Measurements from ENCODE around the gene ARF4. TPM values are rescaled to one million over a fixed set of nuclear protein-coding genes. Genes with fewer than 3 reads are reported as not detected.

The ARF4 gene
- total RNA-seq, 4 donors from 2014 or later = 83.4 to 111 (median 99.6) TPM

DNA sequence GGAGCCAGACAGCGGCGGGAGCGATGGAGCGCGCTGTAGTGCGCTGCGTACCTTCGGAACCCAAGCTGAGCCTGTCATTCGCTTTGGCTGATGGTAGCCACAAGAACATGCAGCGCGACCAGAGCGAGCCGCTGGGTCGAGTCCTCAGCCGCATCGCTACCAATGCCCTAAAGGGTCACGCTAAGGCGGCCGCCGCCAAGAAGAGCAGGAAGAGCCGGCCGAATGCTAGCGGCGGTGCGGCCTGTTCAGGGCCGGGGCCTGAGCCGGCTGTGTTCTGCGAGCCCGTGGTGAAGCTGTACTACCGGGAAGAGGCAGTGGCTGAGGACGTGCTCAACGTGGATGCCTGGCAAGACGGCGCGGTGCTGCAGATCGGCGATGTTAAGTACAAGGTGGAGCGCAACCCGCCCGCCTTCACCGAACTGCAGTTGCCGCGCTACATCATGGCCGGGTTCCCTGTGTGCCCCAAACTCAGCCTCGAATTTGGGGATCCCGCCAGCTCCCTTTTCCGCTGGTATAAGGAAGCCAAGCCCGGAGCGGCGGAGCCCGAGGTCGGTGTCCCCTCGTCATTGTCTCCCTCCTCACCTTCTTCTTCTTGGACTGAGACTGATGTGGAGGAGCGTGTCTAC lies 40.6 kb downstream of the ARF4 start:
- Histone ChIP-seq H3K9me3 (no peaks in the 10 kb centered on the region), H3K36me3 (peaks cover 0 to 19% of the 10 kb centered on the region in 2 donors), H3K4me3 (peak overlapping the region; percentile 93), H3K4me1 (peaks cover 7 to 49% (median 26%) of the 10 kb centered on the region in 3 donors), H3K27ac (peak overlapping the region; percentile 85 to 96 (median 92)), H3K27me3 (no peaks in the 10 kb centered on the region)
- peak; percentile 42 for ATAC-seq
- 0% methylated on average over 5 of the region's 54 CpGs; no CpG with 5 or more reads in 1 of the 2 donors for WGBS, 2 donors (ENCODE audit: low coverage in 1 of 2)
- TF ChIP-seq POLR2AphosphoS5 (IDR thresholded peaks at IDR 0.05) = no peak
- peak; percentile 33 for TF ChIP-seq EP300 (IDR thresholded peaks at IDR 0.05)

DNA sequence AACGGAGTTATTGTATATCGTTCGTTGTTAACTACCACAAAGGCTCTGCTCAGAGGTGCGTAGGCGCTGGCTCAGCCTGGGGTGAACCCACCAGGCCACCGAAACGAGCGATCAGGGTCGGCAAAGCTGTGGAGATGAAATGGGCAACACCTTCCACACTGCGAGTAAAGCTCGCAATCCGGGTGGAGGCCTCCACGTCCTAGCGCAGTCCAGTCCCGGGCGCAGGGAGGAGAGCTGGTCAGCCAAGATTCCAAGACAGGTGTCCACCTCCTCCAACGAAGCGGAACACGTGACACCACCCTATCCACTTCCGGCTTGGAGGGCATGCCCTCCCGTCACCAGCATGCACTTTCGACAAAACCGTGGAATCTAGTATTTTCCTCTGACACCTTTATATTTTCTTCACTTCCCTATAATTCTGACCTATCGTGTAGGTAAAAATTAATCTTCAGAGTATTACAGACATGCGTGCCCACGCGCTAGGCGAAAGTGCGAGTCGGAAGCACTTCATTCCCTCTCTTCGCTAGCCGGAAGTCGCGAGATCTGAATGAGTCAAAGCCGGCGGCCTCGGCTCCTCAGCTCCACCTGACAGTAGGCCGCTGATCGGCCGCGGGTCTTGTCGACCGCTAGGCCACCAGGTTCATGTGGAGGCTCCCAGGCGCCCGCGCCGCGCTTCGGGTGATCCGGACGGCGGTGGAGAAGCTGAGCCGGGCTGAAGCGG lies 41.2 kb downstream of the ARF4 start, which contains the start of gene PDE12:
Gene PDE12, plus strand, starts transcription at position 537 of the 721 bp plus-strand sequence. Its CDS starts 106 bp downstream, at position 643.
- WGBS, 2 donors (ENCODE audit: low coverage in 1 of 2) = 0 to 1% methylated on average over 13 to 21 of the region's 54 CpGs
- no peaks in the 10 kb centered on the region for H3K27me3 ChIP-seq

DNA sequence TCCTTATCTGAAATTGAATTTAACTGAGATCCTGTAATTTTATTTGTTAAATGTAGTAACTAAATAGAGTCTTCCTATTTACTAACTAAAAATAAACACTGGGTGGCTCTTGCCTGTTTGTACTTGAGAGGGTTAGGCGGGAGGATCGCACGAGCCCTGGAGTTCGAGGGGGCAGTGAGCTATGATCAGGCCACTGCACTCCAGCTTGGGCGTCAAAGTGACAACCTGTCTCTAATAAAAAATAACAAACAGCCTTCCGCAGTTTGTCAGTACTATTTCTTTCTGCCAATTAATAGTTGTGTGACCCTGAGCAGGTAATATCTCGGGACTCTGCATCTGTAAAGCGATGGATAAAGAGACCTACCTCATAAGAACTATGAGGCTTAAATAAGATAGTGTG lies 41.8 kb downstream of the ARF4 start:
- H3K27me3 ChIP-seq = no peaks in the 10 kb centered on the region
- peak overlapping the region; percentile 93 for H3K4me3 ChIP-seq
- no peaks in the 10 kb centered on the region for H3K9me3 ChIP-seq
- peaks cover 7 to 45% (median 26%) of the 10 kb centered on the region in 3 donors for H3K4me1 ChIP-seq
- peaks cover 0 to 14% of the 10 kb centered on the region in 2 donors for H3K36me3 ChIP-seq
- 30 to 43% methylated on average over 8 of the region's 8 CpGs for WGBS, 2 donors (ENCODE audit: low coverage in 1 of 2)
- TF ChIP-seq, protein P1, sequence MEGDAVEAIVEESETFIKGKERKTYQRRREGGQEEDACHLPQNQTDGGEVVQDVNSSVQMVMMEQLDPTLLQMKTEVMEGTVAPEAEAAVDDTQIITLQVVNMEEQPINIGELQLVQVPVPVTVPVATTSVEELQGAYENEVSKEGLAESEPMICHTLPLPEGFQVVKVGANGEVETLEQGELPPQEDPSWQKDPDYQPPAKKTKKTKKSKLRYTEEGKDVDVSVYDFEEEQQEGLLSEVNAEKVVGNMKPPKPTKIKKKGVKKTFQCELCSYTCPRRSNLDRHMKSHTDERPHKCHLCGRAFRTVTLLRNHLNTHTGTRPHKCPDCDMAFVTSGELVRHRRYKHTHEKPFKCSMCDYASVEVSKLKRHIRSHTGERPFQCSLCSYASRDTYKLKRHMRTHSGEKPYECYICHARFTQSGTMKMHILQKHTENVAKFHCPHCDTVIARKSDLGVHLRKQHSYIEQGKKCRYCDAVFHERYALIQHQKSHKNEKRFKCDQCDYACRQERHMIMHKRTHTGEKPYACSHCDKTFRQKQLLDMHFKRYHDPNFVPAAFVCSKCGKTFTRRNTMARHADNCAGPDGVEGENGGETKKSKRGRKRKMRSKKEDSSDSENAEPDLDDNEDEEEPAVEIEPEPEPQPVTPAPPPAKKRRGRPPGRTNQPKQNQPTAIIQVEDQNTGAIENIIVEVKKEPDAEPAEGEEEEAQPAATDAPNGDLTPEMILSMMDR (IDR thresholded peaks at IDR 0.05) = no peak
- TF ChIP-seq POLR2A (IDR thresholded peaks at IDR 0.05) = no peak
- no peak for TF ChIP-seq POLR2AphosphoS5 (IDR thresholded peaks at IDR 0.05)
- TF ChIP-seq EP300 (IDR thresholded peaks at IDR 0.05) = no peak
- no peak for ATAC-seq
- peak overlapping the region; percentile 85 to 96 (median 92) for H3K27ac ChIP-seq

More for the DNA sequence above, 41.2 kb downstream of the ARF4 start, which contains the start of gene PDE12:
- H3K4me3 ChIP-seq = peak within 1 kb of the TSS; percentile 93
- peaks cover 0 to 19% of the 10 kb centered on the region in 2 donors for H3K36me3 ChIP-seq
- peak; percentile 94 for ATAC-seq
- TF ChIP-seq POLR2A (IDR thresholded peaks at IDR 0.05) (peak; percentile 75 to 77), EP300 (IDR thresholded peaks at IDR 0.05) (no peak), POLR2AphosphoS5 (IDR thresholded peaks at IDR 0.05) (peak; percentile 91)
- TF ChIP-seq, protein P1 (IDR thresholded peaks at IDR 0.05) = peak in 2 of 4 experiments; percentile 18 to 20
- H3K27ac ChIP-seq = peak within 1 kb of the TSS; percentile 85 to 96 (median 92)
- H3K9me3 ChIP-seq = no peaks in the 10 kb centered on the region
- peaks cover 7 to 49% (median 26%) of the 10 kb centered on the region in 3 donors for H3K4me1 ChIP-seq

DNA sequence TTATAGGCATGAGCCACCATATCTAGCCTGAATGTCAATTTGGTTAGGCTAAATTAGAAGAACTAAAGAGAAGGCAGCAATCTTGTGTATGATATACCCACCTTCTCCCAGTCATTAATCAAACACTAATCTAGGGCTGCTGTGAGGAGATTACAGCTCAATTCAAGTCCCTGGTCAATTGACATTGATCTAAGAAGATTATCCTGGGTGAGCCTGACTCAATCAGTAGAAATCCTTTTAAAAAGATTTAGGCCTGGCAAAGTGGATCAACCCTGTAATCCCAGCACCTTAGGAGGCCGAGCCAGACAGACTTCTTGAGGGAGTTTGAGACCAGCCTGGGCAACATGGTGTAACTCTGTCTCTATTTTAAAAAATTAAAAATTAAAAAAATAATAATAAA lies 50.5 kb downstream of the ARF4 start:
- no peaks in the 10 kb centered on the region for H3K36me3 ChIP-seq
- peaks cover 14% of the 10 kb centered on the region for H3K27me3 ChIP-seq
- WGBS, 2 donors (ENCODE audit: low coverage in 1 of 2) = 89 to 100% methylated on average over 1 of the region's 1 CpG
- no peak overlapping the region for H3K27ac ChIP-seq
- H3K4me1 ChIP-seq = peaks cover 0 to 12% (median 2%) of the 10 kb centered on the region in 3 donors
- no peak for ATAC-seq
- no peak overlapping the region for H3K4me3 ChIP-seq
- TF ChIP-seq POLR2A (IDR thresholded peaks at IDR 0.05) (no peak), POLR2AphosphoS5 (IDR thresholded peaks at IDR 0.05) (no peak), EP300 (IDR thresholded peaks at IDR 0.05) (no peak)
- TF ChIP-seq, protein P1 (IDR thresholded peaks at IDR 0.05) = no peak
- H3K9me3 ChIP-seq = no peaks in the 10 kb centered on the region

GRCh38 chr3:57545636-57546268 lies 51.4 kb downstream of the ARF4 start:
- Histone ChIP-seq H3K27ac (no peak overlapping the region), H3K4me3 (no peak overlapping the region), H3K9me3 (no peaks in the 10 kb centered on the region), H3K27me3 (peaks cover 14% of the 10 kb centered on the region), H3K4me1 (peaks cover 0 to 12% (median 2%) of the 10 kb centered on the region in 3 donors), H3K36me3 (no peaks in the 10 kb centered on the region)
- no peak for ATAC-seq
- TF ChIP-seq, protein P1 (IDR thresholded peaks at IDR 0.05) = no peak
- TF ChIP-seq EP300 (IDR thresholded peaks at IDR 0.05) = no peak
- no peak for TF ChIP-seq POLR2AphosphoS5 (IDR thresholded peaks at IDR 0.05)
- TF ChIP-seq POLR2A (IDR thresholded peaks at IDR 0.05) = no peak
- WGBS, 2 donors (ENCODE audit: low coverage in 1 of 2) = 69% methylated on average over 7 of the region's 7 CpGs; no CpG with 5 or more reads in 1 of the 2 donors

All from gastroesophageal sphincter (tissue), 4 donors.